ENCODE data around the gene GSTO2.

Gene GSTO2

GRCh38 chr10:104252368-104252767 is 16.6 kb upstream of the GSTO2 start:
- no peak for DNase-seq (ENCODE audit: low read depth)
- no peak overlapping the region for H3K4me3 ChIP-seq (ENCODE audit: low read depth, low read length)

GRCh38 chr10:104253106-104253505 is 15.9 kb upstream of the GSTO2 start:
- no peak for DNase-seq (ENCODE audit: low read depth)
- no peak overlapping the region for H3K4me3 ChIP-seq (ENCODE audit: low read depth, low read length)

DNA sequence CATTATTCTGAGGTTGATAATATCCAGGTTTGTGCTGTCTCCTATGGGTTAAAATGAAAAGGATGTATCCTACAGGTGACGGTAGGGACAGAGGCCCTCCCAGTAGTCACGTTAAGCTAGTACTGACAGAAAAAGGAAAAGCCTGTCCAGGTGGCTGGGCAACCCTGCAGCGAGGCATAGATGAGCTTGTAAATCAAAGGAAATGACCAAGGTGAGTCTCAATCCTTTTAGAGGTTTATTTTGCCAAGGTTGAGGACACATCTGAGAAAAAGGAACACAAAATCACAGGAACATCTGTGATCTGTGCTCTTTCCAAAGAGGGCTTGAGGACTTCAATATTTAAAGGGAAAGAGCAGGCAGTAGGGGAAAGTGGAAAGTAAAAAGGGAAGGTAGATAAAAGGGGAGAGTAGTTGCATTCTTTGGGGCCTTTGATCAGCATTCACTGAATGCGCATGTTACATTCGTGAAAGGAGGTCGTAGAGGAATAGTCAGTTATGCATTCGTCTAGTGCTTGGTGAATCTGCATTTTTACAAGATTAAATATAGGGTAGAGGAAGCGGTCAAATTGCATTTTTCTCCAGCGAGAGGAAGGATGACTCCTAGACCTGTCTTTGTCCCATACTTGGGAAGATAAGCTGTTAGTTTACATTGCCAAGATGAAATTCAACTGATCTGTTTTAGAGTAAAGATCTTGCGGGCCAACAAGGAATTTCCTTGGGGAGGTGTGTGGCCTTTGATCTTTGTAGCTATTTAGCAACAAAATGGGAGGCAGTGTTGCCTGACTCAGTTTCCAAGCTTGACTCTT is 15.2 kb upstream of the GSTO2 start:
- no peak for DNase-seq (ENCODE audit: low read depth)
- H3K4me3 ChIP-seq (ENCODE audit: low read depth, low read length) = peak overlapping the region; percentile 87

- DNase-seq (ENCODE audit: low read depth) = no peak
- H3K4me3 ChIP-seq (ENCODE audit: low read depth, low read length) = peak within 1 kb of the TSS; percentile 87
These were observed 14.3 kb upstream of the GSTO2 start, which contains the start of gene GSTO1 for GRCh38 chr10:104254493-104255310. GSTO1 (plus strand) TSS chr10:104254892; CDS start chr10:104254929, 37 bp downstream.

DNA sequence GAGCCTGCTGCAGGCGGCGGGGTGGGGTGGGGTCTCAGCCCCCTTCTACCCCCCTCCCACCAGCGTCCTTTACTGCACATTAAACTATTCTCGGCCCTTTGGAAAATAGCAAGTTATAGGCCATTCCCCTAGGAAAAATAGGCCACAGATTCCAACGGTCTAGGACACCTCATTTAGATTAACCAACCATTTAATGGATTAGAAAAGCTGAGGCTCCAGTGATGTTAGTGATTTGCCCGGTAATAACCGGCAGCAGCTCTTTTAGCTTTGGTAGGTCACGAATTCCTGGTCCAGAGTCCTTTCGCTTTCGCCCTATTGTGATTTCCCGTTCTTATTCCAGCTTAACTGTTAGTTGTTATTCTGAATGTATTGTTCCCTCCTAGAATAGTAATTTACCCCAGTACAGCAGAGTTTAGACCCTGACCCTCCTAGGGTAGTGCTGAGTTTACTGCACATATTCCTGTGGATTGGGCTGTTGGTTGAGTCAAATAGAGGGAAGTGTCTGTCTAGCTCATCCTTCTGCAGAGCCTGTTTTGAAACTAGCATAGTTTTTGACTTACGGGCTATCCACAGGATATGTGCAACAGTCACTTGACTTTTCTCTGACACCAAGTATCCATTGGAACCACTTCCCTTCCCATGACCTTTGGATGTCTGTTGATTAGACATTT is 13.5 kb upstream of the GSTO2 start:
- peak overlapping the region; percentile 87 for H3K4me3 ChIP-seq (ENCODE audit: low read depth, low read length)
- peak; percentile 53 for DNase-seq (ENCODE audit: low read depth)

DNA sequence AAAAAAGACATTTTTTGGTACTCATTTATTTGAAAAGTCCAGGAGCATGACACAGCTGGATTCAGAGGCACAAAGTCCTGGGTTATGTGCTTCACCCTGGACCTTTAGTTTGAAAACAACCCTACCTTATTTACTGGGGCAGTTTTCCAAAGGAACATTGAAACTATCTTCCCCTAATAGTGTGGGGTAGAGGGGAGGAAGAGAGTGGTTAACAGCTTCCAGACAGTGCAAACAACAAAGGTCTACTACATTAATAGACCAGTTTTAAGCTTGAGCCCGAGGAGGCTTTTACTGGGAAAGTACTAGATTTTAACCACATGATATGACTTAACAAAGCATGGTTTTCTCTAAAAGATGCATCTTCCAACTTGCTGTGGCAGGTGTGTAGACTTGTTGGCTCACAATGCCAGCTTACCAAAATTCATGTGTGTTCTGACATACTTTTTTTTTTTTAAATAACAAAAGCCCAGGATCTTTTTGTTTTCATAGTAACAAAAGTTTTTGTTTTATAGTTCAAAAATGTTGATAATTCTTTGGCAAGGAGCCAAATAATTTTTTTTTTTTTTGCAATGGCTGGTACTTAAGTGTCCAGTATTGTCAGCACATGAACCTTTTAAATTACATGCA is 12.5 kb upstream of the GSTO2 start:
- DNase-seq (ENCODE audit: low read depth) = no peak
- peak overlapping the region; percentile 87 for H3K4me3 ChIP-seq (ENCODE audit: low read depth, low read length)

GRCh38 chr10:104257235-104257634 is 11.7 kb upstream of the GSTO2 start:
- no peak overlapping the region for H3K4me3 ChIP-seq (ENCODE audit: low read depth, low read length)
- no peak for DNase-seq (ENCODE audit: low read depth)

GRCh38 chr10:104258209-104258608 is 10.8 kb upstream of the GSTO2 start:
- no peak overlapping the region for H3K4me3 ChIP-seq (ENCODE audit: low read depth, low read length)
- no peak for DNase-seq (ENCODE audit: low read depth)

DNA sequence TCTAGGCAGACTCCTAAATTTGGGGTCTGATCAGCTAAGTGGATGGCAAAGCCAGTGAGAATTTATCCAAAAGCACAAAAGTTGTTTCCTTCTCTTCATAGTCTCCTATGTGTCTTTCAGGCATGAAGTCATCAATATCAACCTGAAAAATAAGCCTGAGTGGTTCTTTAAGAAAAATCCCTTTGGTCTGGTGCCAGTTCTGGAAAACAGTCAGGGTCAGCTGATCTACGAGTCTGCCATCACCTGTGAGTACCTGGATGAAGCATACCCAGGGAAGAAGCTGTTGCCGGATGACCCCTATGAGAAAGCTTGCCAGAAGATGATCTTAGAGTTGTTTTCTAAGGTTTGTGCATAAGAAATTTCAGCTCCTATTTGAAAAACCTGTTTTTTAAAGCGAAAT is 9.5 kb upstream of the GSTO2 start:
- DNase-seq (ENCODE audit: low read depth) = no peak
- H3K4me3 ChIP-seq (ENCODE audit: low read depth, low read length) = no peak overlapping the region

DNA sequence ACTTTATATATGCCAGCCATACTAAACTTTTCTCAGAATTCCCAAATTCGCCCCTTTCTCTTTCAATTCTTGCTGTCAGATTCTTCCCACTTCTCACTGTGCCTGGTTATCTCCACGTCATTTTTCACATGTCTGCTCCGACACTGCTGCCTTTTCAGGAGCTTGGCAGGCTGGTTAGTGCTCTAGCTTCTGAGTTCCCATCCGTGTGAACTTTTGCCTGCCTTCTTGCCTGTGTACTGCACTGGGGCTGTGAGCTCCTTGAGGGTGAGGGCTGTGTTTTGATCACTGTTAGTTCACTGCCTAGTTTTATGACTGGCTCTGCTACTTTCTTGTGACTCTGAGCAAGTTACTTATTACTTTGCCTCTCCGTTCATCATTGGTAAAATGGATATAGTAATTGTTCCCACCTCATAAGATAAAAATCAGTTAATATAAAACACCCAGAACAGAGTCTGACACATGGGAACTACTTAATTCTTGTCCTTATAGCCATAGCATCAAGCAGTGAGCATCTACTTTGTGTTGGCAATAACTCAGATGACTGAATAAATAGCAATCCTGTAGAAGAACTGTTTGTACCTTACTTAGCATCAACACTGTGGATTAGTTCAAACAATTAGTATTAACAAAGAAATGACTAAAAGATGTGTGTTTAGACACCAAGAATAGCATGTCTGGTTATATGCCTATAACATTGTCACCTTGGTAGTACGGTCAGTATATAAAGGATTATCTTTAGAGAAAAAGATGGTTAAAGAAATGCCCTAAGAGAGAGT is 8.8 kb upstream of the GSTO2 start:
- no peak overlapping the region for H3K4me3 ChIP-seq (ENCODE audit: low read depth, low read length)
- DNase-seq (ENCODE audit: low read depth) = no peak

DNA sequence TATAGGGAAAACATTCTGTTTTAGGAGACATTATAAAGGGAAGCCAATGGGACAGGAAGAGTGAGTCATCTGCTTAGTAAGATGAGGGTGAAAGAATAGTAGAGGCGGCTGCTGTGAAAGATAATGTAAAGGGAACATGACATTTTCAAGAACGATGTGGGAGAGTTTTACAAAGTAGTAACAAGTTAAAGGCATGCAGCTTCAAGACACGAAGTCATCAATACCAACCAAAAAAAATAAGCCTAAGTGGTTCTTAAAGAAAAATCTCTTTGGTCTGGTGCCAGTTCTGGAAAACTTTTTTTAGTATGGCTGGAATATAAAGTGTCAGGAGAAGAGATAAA is 8.2 kb upstream of the GSTO2 start:
- peak; percentile 52 for DNase-seq (ENCODE audit: low read depth)
- H3K4me3 ChIP-seq (ENCODE audit: low read depth, low read length) = no peak overlapping the region

DNA sequence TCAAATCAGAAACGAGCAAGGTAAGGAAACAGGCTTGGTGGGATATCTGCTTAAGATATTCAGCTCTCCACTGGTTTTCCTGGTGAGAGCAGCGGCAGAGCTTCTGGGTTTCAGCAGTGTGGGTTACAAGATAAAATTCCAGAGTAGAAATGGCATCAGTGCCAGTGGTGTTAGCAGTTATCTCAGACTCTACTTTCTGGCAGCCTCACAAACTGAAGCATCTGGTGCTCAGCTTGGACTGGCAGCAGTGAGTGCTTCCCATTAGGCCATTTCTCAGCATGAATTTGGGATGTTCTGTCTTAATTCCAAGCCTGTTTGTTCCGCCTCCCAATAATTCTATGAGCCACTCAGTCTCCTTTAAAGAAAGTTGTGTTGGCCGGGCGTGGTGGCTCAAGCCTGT is 6.9 kb upstream of the GSTO2 start:
- no peak overlapping the region for H3K4me3 ChIP-seq (ENCODE audit: low read depth, low read length)
- DNase-seq (ENCODE audit: low read depth) = no peak

DNA sequence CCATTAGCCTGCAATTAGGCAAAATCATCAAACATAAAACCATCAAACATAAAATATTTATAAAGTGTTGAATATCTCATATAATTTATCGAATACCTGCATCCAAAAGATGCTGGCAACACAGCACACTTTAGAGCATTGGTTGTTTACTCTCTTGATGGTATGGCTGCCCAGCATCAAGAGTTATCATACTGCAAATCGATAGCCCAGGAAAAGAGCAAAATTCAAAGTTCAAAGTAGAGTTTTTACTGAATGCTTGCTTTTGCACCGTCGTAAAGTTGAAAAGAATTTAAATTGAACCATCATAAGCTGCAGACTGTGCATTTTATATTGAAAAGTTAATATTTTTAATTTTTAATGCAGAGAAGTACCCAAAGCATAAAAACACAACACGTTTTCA is 4.2 kb upstream of the GSTO2 start:
- DNase-seq (ENCODE audit: low read depth) = no peak
- H3K4me3 ChIP-seq (ENCODE audit: low read depth, low read length) = no peak overlapping the region

- H3K4me3 ChIP-seq (ENCODE audit: low read depth, low read length) = peak overlapping the region; percentile 75
- DNase-seq (ENCODE audit: low read depth) = no peak
These were observed 1.1 kb upstream of the GSTO2 start for GRCh38 chr10:104267721-104268404.

- no peak for DNase-seq (ENCODE audit: low read depth)
- peak overlapping the region; percentile 75 for H3K4me3 ChIP-seq (ENCODE audit: low read depth, low read length)
These were observed 625 bp upstream of the GSTO2 start for GRCh38 chr10:104268405-104268712.

DNA sequence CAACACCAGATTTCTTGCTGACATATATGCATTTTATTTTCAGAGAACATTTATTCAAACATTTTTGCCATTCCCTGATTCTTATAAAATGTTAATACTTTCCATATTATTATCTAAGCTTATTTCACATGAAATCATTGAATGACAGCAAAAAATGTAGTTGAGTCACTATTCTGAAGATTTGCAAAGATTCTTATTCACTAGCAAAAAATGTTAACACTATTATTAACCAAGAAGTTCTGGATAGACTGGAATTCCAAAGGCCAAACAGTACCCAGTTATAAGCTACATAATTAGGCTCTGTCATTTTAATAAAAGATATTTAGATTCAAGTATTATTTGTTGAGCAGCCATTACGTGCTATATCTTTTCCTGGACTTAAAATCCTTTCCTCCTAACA is 4.3 kb downstream of the GSTO2 start:
- no peak overlapping the region for H3K4me3 ChIP-seq (ENCODE audit: low read depth, low read length)
- no peak for DNase-seq (ENCODE audit: low read depth)

DNA sequence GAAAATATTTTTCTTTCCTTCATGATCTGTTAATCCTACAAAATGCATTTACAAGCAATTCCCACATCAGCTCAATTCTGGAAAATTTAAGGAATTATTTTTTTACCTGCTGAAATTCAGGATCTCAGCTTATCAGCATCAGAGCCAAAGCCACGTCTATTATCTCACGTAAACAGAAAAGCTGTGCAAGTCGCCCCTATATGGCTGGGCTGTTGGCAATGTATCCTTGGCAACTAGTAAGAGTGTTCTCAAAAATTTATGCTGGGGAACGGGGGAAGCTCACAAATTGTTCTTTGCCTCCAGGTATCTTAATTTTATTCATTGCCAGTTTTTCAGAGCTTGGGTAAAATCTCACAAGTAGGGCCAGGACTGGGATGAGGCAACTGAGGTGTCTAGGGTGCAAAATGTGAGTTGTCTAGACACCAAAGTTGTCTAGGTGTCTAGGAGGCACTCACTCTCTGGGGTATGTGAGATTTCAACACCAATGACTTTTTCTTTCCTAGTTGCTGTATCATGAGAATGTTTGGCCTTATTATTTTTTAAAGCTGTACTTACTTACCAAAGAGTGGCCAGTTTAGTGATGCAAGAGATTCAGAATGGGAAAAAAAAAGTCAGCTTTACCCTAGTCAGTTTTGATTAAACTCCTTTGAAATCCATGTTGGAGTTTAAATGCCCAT is 5.1 kb downstream of the GSTO2 start:
- no peak for DNase-seq (ENCODE audit: low read depth)
- no peak overlapping the region for H3K4me3 ChIP-seq (ENCODE audit: low read depth, low read length)
